ENCODE results near the gene ZFAND6.

Gene ZFAND6

GRCh38 chr15:80161468-80162016 lies 102.1 kb downstream of the ZFAND6 start:
- no peaks in the 10 kb centered on the region for H3K4me1 ChIP-seq
- H3K27me3 ChIP-seq (ENCODE audit: low read depth): no peaks in the 10 kb centered on the region
- no peak overlapping the region for H3K4me3 ChIP-seq
- peaks cover 63% of the 10 kb centered on the region for H3K36me3 ChIP-seq (replicated peaks)
- in situ Hi-C loops (cut with MboI; ENCODE audit: low sequenced_read_pairs): loop anchor here (25.0 kb wide), 1 partner anchor 824 kb away; no protein-coding TSS in a partner anchor
- no peak for DNase-seq (ENCODE audit: low spot score in 2 of 2)
- no peaks in the 10 kb centered on the region for H3K9me3 ChIP-seq

- DNase-seq (ENCODE audit: low spot score in 2 of 2): no peak
- in situ Hi-C loops (cut with MboI; ENCODE audit: low sequenced_read_pairs): loop anchor here (25.0 kb wide), 1 partner anchor 825 kb away; no protein-coding TSS in a partner anchor
- Histone ChIP-seq H3K36me3 (replicated peaks) (peaks cover 63% of the 10 kb centered on the region), H3K4me1 (no peaks in the 10 kb centered on the region), H3K27me3 (ENCODE audit: low read depth) (no peaks in the 10 kb centered on the region), H3K9me3 (no peaks in the 10 kb centered on the region), H3K4me3 (no peak overlapping the region)
These were observed 102.6 kb downstream of the ZFAND6 start for GRCh38 chr15:80162059-80162554.

- in situ Hi-C loops (cut with MboI; ENCODE audit: low sequenced_read_pairs): loop anchor here (25.0 kb wide), 1 partner anchor 826 kb away; no protein-coding TSS in a partner anchor
- DNase-seq (ENCODE audit: low spot score in 2 of 2): no peak
- H3K4me1 ChIP-seq: no peaks in the 10 kb centered on the region
- peaks cover 58% of the 10 kb centered on the region for H3K36me3 ChIP-seq (replicated peaks)
- no peaks in the 10 kb centered on the region for H3K9me3 ChIP-seq
- no peak overlapping the region for H3K4me3 ChIP-seq
- H3K27me3 ChIP-seq (ENCODE audit: low read depth): no peaks in the 10 kb centered on the region
These were observed 103.7 kb downstream of the ZFAND6 start for GRCh38 chr15:80163217-80163616.

- no peak for DNase-seq (ENCODE audit: low spot score in 2 of 2)
- no peaks in the 10 kb centered on the region for H3K4me1 ChIP-seq
- in situ Hi-C loops (cut with MboI; ENCODE audit: low sequenced_read_pairs): loop anchor here (25.0 kb wide), 1 partner anchor 827 kb away; no protein-coding TSS in a partner anchor
- peaks cover 55% of the 10 kb centered on the region for H3K36me3 ChIP-seq (replicated peaks)
- no peaks in the 10 kb centered on the region for H3K27me3 ChIP-seq (ENCODE audit: low read depth)
- H3K9me3 ChIP-seq: no peaks in the 10 kb centered on the region
- H3K4me3 ChIP-seq: no peak overlapping the region
These were observed 104.4 kb downstream of the ZFAND6 start for GRCh38 chr15:80163897-80164296.

- no peak for DNase-seq (ENCODE audit: low spot score in 2 of 2)
- Histone ChIP-seq H3K9me3 (no peaks in the 10 kb centered on the region), H3K4me3 (no peak overlapping the region), H3K36me3 (replicated peaks) (peaks cover 39% of the 10 kb centered on the region), H3K4me1 (no peaks in the 10 kb centered on the region), H3K27me3 (ENCODE audit: low read depth) (no peaks in the 10 kb centered on the region)
- in situ Hi-C loops (cut with MboI; ENCODE audit: low sequenced_read_pairs): loop anchor here (25.0 kb wide), 1 partner anchor 831 kb away; no protein-coding TSS in a partner anchor
These were observed 108.5 kb downstream of the ZFAND6 start for GRCh38 chr15:80167936-80168335.

GRCh38 chr15:80168421-80168820 lies 108.9 kb downstream of the ZFAND6 start:
- Histone ChIP-seq H3K4me3 (no peak overlapping the region), H3K4me1 (no peaks in the 10 kb centered on the region), H3K9me3 (no peaks in the 10 kb centered on the region), H3K36me3 (replicated peaks) (peaks cover 38% of the 10 kb centered on the region), H3K27me3 (ENCODE audit: low read depth) (no peaks in the 10 kb centered on the region)
- in situ Hi-C loops (cut with MboI; ENCODE audit: low sequenced_read_pairs): loop anchor here (25.0 kb wide), 1 partner anchor 831 kb away; no protein-coding TSS in a partner anchor
- no peak for DNase-seq (ENCODE audit: low spot score in 2 of 2)

- Histone ChIP-seq H3K9me3 (no peaks in the 10 kb centered on the region), H3K27me3 (ENCODE audit: low read depth) (no peaks in the 10 kb centered on the region), H3K36me3 (replicated peaks) (peaks cover 35% of the 10 kb centered on the region), H3K4me3 (no peak overlapping the region), H3K4me1 (no peaks in the 10 kb centered on the region)
- no peak for DNase-seq (ENCODE audit: low spot score in 2 of 2)
- in situ Hi-C loops (cut with MboI; ENCODE audit: low sequenced_read_pairs): loop anchor here (25.0 kb wide), 1 partner anchor 833 kb away; no protein-coding TSS in a partner anchor
These were observed 110.4 kb downstream of the ZFAND6 start for GRCh38 chr15:80169768-80170357.

GRCh38 chr15:80170596-80170995 lies 111.1 kb downstream of the ZFAND6 start:
- H3K36me3 ChIP-seq (replicated peaks): peaks cover 40% of the 10 kb centered on the region
- no peaks in the 10 kb centered on the region for H3K9me3 ChIP-seq
- no peak overlapping the region for H3K4me3 ChIP-seq
- H3K4me1 ChIP-seq: no peaks in the 10 kb centered on the region
- in situ Hi-C loops (cut with MboI; ENCODE audit: low sequenced_read_pairs): loop anchor here (25.0 kb wide), 1 partner anchor 833 kb away; no protein-coding TSS in a partner anchor
- no peak for DNase-seq (ENCODE audit: low spot score in 2 of 2)
- H3K27me3 ChIP-seq (ENCODE audit: low read depth): no peaks in the 10 kb centered on the region

- in situ Hi-C loops (cut with MboI; ENCODE audit: low sequenced_read_pairs): loop anchor here (25.0 kb wide), 1 partner anchor 834 kb away; no protein-coding TSS in a partner anchor
- Histone ChIP-seq H3K27me3 (ENCODE audit: low read depth) (no peaks in the 10 kb centered on the region), H3K4me1 (no peaks in the 10 kb centered on the region), H3K36me3 (replicated peaks) (peaks cover 41% of the 10 kb centered on the region), H3K4me3 (no peak overlapping the region), H3K9me3 (no peaks in the 10 kb centered on the region)
- DNase-seq (ENCODE audit: low spot score in 2 of 2): no peak
These were observed 112.3 kb downstream of the ZFAND6 start for GRCh38 chr15:80171787-80172186.

- Histone ChIP-seq H3K4me1 (no peaks in the 10 kb centered on the region), H3K36me3 (replicated peaks) (peaks cover 41% of the 10 kb centered on the region), H3K27me3 (ENCODE audit: low read depth) (no peaks in the 10 kb centered on the region), H3K4me3 (no peak overlapping the region), H3K9me3 (no peaks in the 10 kb centered on the region)
- in situ Hi-C loops (cut with MboI; ENCODE audit: low sequenced_read_pairs): loop anchor here (25.0 kb wide), 1 partner anchor 835 kb away; no protein-coding TSS in a partner anchor
- no peak for DNase-seq (ENCODE audit: low spot score in 2 of 2)
These were observed 112.9 kb downstream of the ZFAND6 start for GRCh38 chr15:80172401-80172800.

GRCh38 chr15:80173022-80173759 lies 113.7 kb downstream of the ZFAND6 start:
- Histone ChIP-seq H3K27me3 (ENCODE audit: low read depth) (no peaks in the 10 kb centered on the region), H3K36me3 (replicated peaks) (peaks cover 41% of the 10 kb centered on the region), H3K4me1 (no peaks in the 10 kb centered on the region), H3K9me3 (no peaks in the 10 kb centered on the region), H3K4me3 (no peak overlapping the region)
- in situ Hi-C loops (cut with MboI; ENCODE audit: low sequenced_read_pairs): loop anchor here (25.0 kb wide), 1 partner anchor 836 kb away; no protein-coding TSS in a partner anchor
- peak; percentile 77 to 88 for DNase-seq (ENCODE audit: low spot score in 2 of 2)

GRCh38 chr15:80174017-80174746 lies 114.7 kb downstream of the ZFAND6 start:
- H3K36me3 ChIP-seq (replicated peaks): peaks cover 37% of the 10 kb centered on the region
- no peaks in the 10 kb centered on the region for H3K4me1 ChIP-seq
- H3K9me3 ChIP-seq: no peaks in the 10 kb centered on the region
- in situ Hi-C loops (cut with MboI; ENCODE audit: low sequenced_read_pairs): loop anchor here (25.0 kb wide), 1 partner anchor 837 kb away; no protein-coding TSS in a partner anchor
- no peak for DNase-seq (ENCODE audit: low spot score in 2 of 2)
- no peak overlapping the region for H3K4me3 ChIP-seq
- H3K27me3 ChIP-seq (ENCODE audit: low read depth): no peaks in the 10 kb centered on the region

GRCh38 chr15:80175436-80175835 lies 116.0 kb downstream of the ZFAND6 start:
- Histone ChIP-seq H3K4me3 (no peak overlapping the region), H3K4me1 (no peaks in the 10 kb centered on the region), H3K9me3 (no peaks in the 10 kb centered on the region), H3K36me3 (replicated peaks) (peaks cover 38% of the 10 kb centered on the region), H3K27me3 (ENCODE audit: low read depth) (no peaks in the 10 kb centered on the region)
- in situ Hi-C loops (cut with MboI; ENCODE audit: low sequenced_read_pairs): no loop called here
- no peak for DNase-seq (ENCODE audit: low spot score in 2 of 2)
